ENCODE measurements around the gene ASB5.
"Not testable (repeated sequence)": the region's sequence is repeated elsewhere in the genome, so short reads cannot be mapped to it uniquely, and the experiment has no call there.

The ASB5 gene, protein sequence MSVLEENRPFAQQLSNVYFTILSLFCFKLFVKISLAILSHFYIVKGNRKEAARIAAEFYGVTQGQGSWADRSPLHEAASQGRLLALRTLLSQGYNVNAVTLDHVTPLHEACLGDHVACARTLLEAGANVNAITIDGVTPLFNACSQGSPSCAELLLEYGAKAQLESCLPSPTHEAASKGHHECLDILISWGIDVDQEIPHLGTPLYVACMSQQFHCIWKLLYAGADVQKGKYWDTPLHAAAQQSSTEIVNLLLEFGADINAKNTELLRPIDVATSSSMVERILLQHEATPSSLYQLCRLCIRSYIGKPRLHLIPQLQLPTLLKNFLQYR

DNA sequence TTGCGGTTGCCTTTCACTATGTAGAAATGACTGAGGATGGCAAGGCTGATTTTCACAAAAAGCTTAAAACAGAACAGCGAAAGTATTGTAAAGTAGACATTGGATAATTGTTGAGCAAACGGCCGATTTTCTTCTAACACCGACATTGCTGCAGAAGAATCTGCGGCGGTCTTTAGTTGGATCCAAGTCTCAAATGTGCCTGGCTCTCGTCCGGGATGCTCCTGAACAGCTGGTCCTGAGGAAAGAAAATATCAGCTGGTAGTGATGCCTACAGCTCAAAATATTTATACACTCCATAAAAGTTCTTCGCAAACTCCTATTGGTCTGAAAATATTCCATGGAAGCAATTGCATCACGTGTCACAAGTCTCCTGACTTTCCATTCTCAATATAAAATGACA is at the start of gene ASB5:
Gene ASB5 (minus strand): TSS at position 260 of the 400 bp plus-strand sequence. CDS start 114 bp downstream, at position 146.
- no peak for DNase-seq

DNA sequence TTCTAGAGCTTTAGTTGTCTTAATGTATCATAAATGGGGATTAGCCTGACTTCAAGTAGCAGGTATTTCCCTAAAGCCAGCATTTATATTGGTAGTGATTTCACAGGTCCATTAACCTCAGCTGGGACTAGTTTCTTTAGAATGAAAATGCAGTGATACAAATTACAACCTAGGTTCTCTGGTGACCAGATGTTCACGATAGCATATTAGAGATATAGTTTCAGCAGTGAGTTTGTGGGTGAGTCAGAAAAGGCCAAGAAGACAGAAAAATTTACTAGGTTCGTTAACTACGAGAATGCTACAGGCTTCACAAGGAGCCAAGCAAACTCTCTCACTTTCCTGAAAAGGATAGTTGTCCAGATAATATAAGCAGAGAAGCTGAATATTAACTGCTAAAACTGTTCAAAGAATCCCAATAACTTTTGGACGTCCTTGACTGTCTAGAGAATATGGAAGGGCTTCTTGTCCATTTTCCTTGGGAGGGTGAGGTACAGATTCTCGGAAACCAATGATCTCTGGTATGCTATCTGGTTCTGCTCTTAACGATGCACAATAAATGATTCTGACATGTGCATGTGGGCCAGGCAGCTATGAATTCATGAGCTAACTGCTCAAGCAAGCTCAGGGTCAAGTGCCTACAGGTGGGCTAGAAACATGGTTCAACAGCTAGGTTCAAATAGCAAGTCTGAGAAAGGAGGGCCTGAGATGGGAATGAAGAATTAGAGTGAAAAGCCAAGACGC is 44.7 kb upstream of the ASB5 start:
- DNase-seq: no peak

DNA sequence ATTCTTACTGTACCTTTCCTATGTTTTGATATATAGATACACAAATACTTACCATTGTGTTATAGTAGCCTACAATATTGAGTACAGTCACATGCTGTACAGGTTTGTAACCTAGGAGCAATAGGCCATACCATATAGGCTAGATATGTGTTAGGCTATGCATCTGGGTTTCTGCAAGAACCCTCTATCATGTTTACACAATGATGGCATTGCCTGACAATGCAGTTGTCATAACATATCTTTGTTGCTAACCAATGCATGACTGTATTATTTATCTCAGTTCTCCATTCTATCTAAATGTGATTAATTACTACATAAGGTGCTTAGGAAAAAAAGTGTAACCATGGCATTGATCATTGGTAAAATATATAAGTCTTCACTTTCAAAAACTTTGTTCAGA is 40.8 kb upstream of the ASB5 start:
- no peak for DNase-seq

DNA sequence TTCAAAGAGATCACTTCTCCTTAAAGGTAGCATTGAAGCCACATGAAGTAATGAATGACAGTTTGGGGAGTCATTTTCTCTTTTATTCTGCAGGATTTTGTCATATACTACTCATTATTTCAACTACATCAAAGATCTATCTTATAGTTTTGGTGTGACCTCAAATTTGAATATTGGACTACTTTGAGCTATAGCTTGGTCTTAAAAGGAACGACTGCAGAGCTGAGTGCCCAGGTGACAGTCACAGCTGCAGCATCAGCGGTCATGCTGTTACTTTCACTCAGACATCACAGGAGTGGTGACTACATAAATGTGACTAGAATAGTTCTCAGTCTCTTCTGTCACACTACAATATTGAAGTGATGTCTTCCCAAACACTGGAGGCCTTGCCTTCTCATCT is 40.0 kb upstream of the ASB5 start:
- no peak for DNase-seq

DNA sequence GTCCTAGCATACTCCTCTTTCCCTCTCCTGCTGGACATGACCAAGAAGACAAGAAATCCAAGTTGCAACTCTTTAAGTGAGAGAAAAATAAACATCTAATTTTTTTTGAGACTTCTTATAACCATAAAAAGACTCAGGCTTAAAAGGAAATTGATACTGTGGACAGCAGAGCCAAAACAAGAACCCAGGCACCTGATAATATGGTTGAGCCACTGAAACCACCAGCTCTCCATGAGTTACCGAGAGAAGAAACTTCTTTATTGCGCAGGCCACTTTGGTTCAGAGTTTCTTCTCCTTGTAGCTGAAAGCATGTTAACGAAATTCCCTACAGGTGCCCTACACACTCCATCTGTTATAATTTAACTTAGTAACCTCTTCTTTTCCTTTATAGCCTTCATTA is 39.4 kb upstream of the ASB5 start:
- no peak for DNase-seq

DNA sequence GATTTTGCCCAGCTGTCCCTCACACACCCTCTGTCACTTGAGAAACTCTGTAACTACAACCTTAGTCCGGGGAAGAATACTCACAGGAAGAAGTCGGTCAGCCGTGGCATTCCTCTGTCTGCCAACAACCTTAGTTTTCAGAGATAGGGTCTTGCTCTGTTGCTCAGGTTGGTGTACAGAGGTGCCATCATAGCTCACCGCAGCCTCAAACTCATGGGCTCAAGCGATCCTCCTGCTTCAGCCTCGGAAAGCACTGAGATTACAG is 38.6 kb upstream of the ASB5 start:
- DNase-seq: no peak

DNA sequence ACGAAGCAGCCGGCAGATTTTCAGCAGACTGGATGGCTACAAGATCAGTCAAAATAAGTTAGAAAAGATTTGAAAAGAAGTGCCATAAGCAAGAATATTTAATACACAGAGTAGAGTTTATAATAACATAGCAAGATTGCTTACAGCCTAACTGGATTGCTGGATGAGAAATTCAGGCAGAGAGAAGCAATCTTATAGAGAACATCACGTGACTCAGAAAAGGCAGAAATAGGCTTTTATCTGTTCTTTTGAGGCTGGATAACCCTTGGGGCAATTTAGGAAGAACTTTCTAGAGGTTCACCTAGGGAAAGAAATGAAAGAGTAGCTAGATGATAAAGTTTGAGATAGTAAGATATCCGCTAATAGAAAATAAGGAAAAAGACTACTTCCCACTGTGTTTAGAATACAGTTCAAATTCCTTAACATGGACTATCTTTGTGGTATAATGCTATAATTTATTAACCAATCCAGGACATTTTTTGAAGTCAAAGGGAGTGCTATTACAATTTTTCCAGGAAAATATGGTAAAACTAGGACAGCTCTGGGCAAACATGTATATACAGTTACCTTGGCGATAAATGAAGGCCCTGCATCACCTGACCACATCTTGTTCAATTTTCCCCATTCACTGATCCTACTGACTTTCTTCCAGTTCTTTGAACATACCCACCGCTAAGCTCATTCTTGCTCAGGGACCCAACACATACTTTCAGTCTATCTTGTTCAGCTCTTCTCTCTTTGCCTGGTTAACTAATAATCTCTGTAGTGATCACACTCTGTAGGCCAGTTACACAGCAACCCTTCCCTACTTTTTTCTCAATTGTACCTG is 38.0 kb upstream of the ASB5 start:
- DNase-seq: no peak

DNA sequence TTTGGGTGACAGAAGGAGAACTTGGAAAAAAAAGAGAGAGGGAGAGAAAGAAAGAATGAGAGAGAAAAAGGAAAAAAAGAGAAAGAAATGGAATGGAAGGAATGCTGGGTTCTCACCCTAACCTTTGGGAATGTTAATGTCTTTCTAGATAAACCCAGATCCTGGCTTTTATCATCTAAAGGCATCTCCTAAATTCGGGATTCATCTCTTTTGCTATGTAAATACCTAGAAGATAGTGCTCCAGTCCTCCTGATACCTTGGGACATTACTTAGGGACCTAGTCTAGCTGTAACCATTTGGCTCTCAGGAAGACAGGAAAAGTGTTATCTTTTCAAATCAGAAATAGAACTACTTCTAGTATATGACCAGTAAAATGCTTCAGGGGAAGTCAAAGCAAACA is 34.9 kb upstream of the ASB5 start:
- DNase-seq: no peak

DNA sequence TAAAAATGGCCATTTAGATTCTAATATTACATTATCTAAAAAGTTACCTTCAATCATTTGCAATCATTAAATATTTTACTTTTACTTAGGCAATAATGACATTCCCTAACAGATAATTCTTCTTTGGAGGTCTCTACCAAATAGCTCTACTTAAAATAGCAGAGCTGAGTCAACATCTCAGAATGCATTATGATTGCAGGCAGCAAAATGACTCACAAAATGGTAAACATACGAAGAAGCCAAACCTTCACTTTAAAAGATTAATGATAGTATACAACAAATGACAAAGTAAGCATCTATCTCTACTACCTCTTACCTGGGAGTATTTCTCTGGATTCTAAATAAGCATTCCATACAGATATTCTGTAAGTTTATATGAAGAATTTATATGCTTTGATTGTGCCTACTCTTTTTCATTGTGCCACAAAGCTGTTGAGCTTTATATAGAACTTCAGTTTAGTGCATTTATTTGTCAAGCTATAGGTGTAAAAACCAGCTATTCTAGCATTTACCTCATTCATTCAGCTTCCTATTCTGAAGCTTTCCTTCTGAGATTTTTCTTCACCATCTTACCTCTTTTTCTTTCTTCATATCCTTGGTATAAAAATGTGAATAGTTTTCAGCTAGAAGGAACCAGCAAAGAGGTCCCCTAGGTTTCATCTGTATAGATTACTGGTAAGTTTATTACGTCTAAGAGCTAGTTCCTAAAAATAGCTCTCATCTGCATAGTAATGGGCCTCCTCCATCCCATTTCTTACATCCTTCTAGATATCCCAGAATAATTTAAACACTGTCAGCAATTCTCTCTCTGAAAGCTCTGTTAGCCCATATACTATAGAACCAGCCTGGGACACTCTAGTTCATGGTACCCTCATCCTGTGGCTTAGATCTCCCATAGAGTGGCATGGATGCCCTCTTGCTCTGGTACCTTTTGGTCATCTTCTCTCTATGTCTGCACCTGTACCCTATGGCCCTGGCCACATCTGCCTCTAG is 33.6 kb upstream of the ASB5 start:
- DNase-seq: no peak

DNA sequence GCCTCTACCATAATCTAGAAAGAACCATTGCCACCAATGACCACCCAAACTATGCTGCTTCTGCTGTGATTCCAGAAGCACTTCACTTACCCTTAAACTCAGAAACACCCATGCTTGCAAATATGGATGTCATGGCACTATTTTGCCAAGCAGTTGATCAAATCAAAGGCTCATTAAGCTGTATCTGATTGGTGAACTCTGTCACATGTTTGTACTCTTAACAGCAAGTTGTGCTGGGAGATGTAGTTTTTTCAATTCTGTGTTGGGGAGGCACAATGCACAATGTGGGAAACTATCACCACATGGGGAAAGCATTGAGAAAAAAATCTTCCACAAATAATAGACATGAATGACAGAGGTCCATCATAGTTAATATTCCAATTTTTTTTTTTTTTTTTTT is 31.5 kb upstream of the ASB5 start:
- DNase-seq: no peak

DNA sequence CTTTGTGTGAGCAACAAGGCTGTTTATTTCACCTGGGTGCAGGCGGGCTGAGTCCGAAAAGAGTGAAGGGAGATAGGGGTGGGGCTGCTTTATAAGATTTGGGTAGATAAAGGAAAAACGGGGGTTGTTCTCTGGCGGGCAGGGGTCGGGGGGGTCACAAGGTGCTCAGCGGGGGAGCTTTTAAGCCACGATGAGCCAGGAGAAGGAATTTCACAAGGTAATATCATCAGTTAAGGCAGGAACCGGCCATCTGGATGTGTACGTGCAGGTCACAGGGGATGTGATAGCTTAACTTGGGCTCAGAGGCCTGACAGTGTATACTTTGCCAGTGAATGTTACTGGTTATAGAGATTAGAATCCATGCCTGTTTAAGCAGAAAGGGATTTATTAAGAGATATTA is 31.0 kb upstream of the ASB5 start:
- DNase-seq: no peak

DNA sequence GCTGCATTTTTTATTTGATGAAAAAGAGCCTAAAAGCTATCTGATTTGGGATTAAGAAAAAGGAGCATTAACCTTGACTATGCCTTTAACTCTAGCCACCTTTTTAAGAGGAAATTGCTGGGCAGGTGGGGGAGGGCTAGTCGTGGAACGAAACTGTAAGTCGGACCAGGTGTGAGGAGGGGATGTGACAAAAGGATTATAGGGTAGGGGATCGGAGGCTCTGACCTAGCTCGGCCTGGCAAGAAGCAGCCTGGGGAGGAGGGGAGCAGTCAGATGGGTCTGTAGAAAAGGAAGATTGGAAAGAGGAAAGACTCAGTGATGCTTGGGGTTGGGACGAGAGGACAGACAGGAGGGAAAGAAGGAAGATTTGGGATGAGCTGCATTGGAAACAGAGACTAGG is 29.6 kb upstream of the ASB5 start:
- DNase-seq: no peak

DNA sequence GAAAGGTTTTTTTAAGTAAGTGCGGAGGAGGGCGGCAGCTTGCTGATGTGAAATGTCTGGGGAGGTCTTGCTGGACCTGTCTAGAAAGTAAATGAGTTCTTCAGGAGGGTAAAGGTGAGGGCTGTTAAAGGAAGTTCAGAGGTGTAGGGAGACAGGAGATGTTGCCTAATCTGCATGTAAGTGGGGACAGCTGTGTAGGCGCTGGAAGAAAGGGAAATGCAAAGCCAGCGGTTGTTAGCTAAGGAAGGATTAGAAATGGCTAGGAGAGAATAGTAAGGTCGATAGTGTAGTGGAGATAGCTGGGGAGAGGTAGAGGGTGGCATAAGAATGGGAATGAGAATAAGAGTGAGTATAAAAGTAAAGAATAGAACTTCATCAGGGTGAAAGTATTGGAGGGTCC is 26.9 kb upstream of the ASB5 start:
- DNase-seq: not testable (repeated sequence)

DNA sequence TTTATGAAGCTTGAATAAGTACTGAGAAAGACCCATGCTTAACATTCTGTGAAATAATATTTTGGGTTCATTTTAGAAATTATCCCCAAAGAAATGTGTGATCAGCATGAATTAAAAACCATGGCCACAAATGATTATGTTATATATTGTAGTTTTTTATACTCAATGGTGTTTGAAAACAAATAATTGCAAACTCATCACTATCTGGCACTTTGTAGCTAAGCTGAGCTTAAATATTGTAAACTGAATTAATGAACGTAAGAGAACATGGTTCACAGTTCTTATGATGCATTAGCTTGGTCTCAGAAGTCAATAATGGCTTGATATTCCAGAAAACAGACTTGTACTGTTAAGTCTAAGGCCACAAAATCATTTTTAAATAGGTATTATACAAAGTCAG is 24.6 kb upstream of the ASB5 start:
- no peak for DNase-seq

DNA sequence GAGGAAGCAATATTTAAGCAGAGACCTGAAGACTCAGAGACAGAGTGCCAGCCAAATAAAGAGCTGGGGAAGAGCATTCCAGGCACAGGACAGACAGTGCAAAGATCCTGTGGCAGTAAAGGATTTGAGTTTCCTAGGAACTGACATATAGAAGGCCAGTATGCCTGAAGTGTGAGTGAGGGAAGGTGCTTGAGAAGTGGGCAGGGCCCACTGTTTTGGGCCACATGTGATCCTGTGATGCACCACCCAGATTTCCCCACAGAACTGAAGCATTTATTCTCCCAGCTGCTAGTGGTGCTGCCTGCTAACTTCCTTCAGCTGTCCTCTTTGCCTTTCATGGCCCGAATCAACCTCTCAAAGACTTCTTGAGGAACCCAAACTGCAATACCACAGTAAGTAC is 23.9 kb upstream of the ASB5 start:
- DNase-seq: no peak

DNA sequence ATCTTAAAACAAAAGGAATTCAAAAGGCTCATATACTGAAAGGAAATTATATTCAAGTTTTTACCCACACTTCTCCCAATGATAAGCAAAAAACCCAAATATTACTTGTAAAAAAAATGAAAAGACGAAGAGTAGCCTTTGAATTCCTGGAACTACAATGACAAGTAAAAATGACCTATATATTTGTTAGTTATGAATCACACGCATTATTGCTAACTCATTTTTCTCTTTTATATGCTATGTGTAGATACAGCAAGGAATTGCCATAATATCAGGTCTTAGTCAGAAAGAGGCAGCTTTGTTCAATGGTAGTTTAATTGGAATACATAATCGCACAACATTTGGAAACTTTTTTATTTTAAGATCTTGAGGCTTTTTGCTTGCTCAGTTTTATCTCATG is 22.7 kb upstream of the ASB5 start:
- no peak for DNase-seq

DNA sequence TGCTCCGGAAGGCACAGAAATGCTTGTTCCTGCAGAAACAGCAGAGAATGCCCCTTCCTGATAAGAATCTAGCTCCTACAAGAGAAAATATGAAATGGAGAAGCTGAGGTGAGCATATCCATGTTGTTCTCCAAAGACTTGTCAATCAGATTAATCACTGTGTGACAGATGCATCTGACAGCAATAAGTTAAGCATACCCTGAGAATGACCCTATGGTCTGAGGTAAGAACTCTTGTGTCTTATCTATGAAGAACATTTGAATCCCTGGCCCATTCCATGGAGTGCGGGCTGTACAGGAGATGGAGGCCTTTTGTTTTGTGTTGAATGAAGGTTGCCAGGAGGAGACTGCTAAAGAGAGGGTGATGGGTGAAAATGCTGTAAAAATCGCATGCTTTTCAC is 21.5 kb upstream of the ASB5 start:
- DNase-seq: no peak

DNA sequence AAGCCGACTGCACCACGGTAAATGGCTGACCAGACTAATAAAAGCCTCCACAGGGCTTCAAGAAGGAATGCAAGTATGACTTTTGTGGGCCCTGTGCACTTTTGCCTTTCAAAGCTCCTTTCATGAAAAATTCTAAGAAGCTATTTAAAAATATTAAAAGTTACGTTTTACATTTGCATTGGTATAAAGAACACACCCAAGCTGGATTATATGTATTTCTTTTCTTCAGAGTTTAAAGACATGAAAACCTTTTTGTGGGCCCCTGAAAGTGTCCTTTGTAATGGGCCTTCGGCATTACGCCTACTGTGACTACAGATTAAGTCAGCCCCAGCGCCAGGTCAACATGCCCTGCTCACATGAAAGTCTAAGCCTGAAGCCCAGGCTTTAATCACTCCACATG is 20.5 kb upstream of the ASB5 start:
- DNase-seq: no peak

DNA sequence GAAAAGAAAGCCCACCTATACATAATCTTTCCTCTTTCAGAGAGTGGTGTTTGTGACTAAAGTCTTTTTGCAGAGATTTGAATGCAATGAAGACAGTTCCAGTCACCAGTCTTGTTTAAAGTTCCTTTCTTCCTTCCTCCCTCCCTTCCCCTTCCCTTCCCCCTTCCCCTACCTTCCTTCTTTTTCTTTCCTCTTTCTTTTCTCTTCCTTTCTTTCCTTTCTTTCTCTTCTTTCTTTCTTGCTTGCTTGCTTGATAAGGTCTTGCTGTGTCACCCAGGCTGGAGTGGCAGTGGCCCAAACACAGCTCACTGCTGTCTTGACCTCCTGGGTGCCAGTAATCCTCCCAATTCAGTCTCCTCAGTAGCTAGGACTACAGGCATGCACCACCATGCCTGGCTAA is 19.0 kb upstream of the ASB5 start:
- DNase-seq: no peak

DNA sequence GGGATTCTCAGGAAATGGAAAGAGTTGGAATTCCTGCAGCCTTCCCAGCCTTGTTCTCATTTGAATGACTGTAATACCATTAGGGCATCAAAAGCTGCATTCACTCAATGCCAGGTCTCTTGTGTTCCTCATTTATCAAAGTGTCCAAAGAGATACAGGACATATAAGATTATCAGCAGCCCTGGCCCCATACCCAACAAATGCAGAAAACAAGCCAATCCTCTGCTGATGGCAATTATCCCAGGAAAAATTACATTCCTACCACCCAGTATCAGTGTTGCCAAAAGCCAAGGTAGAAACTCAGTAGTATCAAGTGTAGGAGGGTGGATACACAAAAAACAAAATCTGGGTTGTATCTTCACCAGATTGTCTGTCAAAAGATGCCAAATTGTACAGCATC is 18.5 kb upstream of the ASB5 start:
- DNase-seq: no peak

DNA sequence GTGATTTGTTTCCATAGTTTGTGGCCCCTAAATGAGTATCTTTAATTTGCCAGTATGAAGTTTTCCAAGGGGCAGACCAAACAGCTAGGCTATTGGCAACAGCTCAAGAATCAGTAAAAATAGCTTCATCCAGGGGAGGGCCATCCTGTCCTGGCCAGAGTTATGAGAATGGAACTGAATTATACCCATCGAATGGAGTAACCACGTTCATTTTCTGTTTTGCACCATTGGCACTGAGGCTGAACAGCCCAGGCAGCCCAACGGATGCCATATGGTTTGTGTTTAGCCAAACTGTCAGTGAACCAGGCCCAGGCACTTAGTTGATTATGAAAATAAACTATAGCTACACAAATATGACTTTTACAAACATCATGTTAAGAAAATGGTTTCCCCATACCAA is 17.7 kb upstream of the ASB5 start:
- DNase-seq: peak; percentile 9

DNA sequence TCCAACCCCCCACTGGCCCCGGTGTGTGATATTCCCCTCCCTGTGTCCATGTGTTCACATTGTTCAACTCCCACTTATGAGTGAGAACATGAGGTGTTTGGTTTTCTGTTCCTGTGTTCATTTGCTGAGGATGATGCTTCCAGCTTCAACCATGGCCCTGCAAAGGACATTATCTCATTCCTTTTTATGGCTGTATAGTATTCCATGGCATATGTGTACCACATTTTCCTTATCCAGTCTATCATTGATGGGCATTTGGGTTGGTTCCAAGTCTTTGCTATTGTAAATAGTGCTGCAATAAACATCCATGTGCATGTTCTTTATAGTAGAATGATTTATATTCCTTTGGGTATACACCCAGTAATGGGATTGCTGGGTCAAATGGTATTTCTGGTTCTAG is 10.5 kb upstream of the ASB5 start:
- DNase-seq: not testable (repeated sequence)
